HepG2 (cell line): ENCODE measurements around the gene PSEN2. TPM values are rescaled to one million over a fixed set of nuclear protein-coding genes. Genes with fewer than 3 reads are reported as not detected.

Experiments used
- ATAC-seq: fragments of 200-7000 bp; cut with Tn5 transposase; 3 replicates; pipeline ENCODE4 v1.9.1; 2020; ENCODE audit warnings: mild to moderate bottlenecking, moderate library complexity
- BruUV-seq: library from RNA; stranded (reverse); fragments of 400-500 nt; replicated peaks from 2 replicates; lab custom pipeline; 2021; lab: Mats Ljungman, UMichigan
- CTCF ChIA-PET: fragments of 300-600 bp; formaldehyde crosslinking; extraction: SDS; loops from one replicate; lab custom pipeline; 2021; ENCODE audit warnings: low total read pairs, inconsistent platforms, low intra/inter-chr PET ratio; lab: Yijun Ruan, JAX
- POLR2A ChIA-PET: fragments of 350-600 bp; sonication (Branson Sonifier 250); formaldehyde crosslinking; loops from one replicate; lab custom pipeline; 2020; ENCODE audit warnings: antibody characterized with exemption, inconsistent platforms; lab: Yijun Ruan, JAX
- DNase-seq: peaks from one replicate; pipeline ENCODE4 v3.0.0-alpha.2; 2015; ENCODE audit warnings: low spot score
- FAIRE-seq: peaks from 3 replicates; lab custom pipeline; 2011; peaks lifted over from hg19 to GRCh38; lab: Jason Lieb, UNC
- H2AFZ ChIP-seq: one replicate; pipeline ENCODE4 v1.6.1; 2011; ENCODE audit warnings: low read length, inconsistent platforms
- H3K27ac ChIP-seq: fragments of 300-600 bp; 3 replicates; pipeline ENCODE4 v1.8.0; 2011; ENCODE audit warnings: mixed run types, mild to moderate bottlenecking, mixed read lengths, low read length, inconsistent platforms; ENCODE audit not compliant: insufficient read depth; ENCODE audit errors: extremely low read length
- H3K27me3 ChIP-seq, 2 experiments: fragments of 200-600 bp in 1 of 2; 2 replicates in 1 of 2; 3 replicates in 1 of 2; pipeline versions ENCODE4 v1.6.0 to v1.8.0; 2011; ENCODE audit warnings: low read length in 2 of 2, mild to moderate bottlenecking in 2 of 2, moderate library complexity in 2 of 2, inconsistent platforms in 1 of 2; ENCODE audit not compliant: insufficient read depth in 2 of 2, control insufficient read depth in 1 of 2
- H3K36me3 ChIP-seq, 2 experiments: fragments of 200-600 bp in 1 of 2; replicated peaks in 1 of 2; 2 replicates in 1 of 2; 3 replicates in 1 of 2; pipeline versions ENCODE4 v1.5.1 to v1.8.0; 2011; ENCODE audit warnings: low read length in 2 of 2, inconsistent platforms in 1 of 2; ENCODE audit not compliant: insufficient read depth in 2 of 2, control insufficient read depth in 1 of 2
- H3K4me1 ChIP-seq: 2 replicates; pipeline ENCODE4 v1.5.1; 2012; ENCODE audit warnings: low read length, inconsistent platforms; ENCODE audit not compliant: insufficient read depth
- H3K4me2 ChIP-seq: 2 replicates; pipeline ENCODE4 v1.6.0; 2011; ENCODE audit warnings: low read depth, low read length, inconsistent platforms
- H3K4me3 ChIP-seq, 3 experiments: fragments of 200-600 bp in 1 of 3; sonication (generic), shearing (Covaris generic) in 1 of 3; replicated peaks in 1 of 3; 2 replicates each; pipeline ENCODE4 v1.5.1; 2011 to 2016; ENCODE audit warnings: low read length in 3 of 3, inconsistent platforms in 2 of 3, low read depth in 2 of 3, mild to moderate bottlenecking in 2 of 3, control low read depth in 1 of 3, mixed read lengths in 1 of 3; ENCODE audit not compliant: insufficient read depth in 1 of 3
- H3K79me2 ChIP-seq: one replicate; pipeline ENCODE4 v1.6.1; 2011; ENCODE audit warnings: low read length, inconsistent platforms; ENCODE audit not compliant: insufficient read depth
- H3K9ac ChIP-seq: 2 replicates; pipeline ENCODE4 v1.6.0; 2011; ENCODE audit warnings: mild to moderate bottlenecking, low read depth, low read length, inconsistent platforms; ENCODE audit not compliant: insufficient read depth
- H3K9me3 ChIP-seq: 2 replicates; pipeline ENCODE4 v1.5.1; 2012; ENCODE audit warnings: mild to moderate bottlenecking, low read length
- H4K20me1 ChIP-seq: 2 replicates; pipeline ENCODE4 v1.6.0; 2011; ENCODE audit warnings: inconsistent platforms, mild to moderate bottlenecking, low read length, moderate library complexity; ENCODE audit not compliant: insufficient read depth
- ATF1 ChIP-seq: IDR thresholded peaks from 2 replicates; pipeline ENCODE4 v1.6.1; 2016; ENCODE audit warnings: mild to moderate bottlenecking, control low read depth
- ATRX ChIP-seq: sonication (generic); formaldehyde crosslinking; IDR thresholded peaks from 2 replicates; pipeline ENCODE4 v1.4.0; 2020; ENCODE audit warnings: missing genetic modification reagents, borderline replicate concordance
- CSRNP1 ChIP-seq: sonication (generic); formaldehyde crosslinking; IDR thresholded peaks from 2 replicates; pipeline ENCODE4 v1.8.1; 2023; ENCODE audit warnings: mild to moderate bottlenecking, missing genetic modification reagents
- MAX ChIP-seq: IDR thresholded peaks from 2 replicates; pipeline ENCODE4 v1.6.1; 2012; ENCODE audit warnings: inconsistent platforms
- NFKB2 ChIP-seq: sonication (generic); formaldehyde crosslinking; IDR thresholded peaks from 2 replicates; pipeline ENCODE4 v1.4.0; 2020; ENCODE audit warnings: missing genetic modification reagents, borderline replicate concordance
- SNAPC5 ChIP-seq: sonication (generic); formaldehyde crosslinking; IDR thresholded peaks from 2 replicates; pipeline ENCODE4 v1.8.1; 2023; ENCODE audit warnings: mild to moderate bottlenecking, missing genetic modification reagents, borderline replicate concordance
- SRY ChIP-seq: sonication (generic); formaldehyde crosslinking; IDR thresholded peaks from 2 replicates; pipeline ENCODE4 v1.8.0; 2022; ENCODE audit warnings: mild to moderate bottlenecking, missing genetic modification reagents
- TBX3 ChIP-seq: fragments of 450-650 bp; IDR thresholded peaks from 2 replicates; pipeline ENCODE4 v1.6.1; 2017; ENCODE audit warnings: antibody characterized with exemption, mild to moderate bottlenecking, inconsistent platforms, borderline replicate concordance
- THAP9 ChIP-seq: sonication (generic); formaldehyde crosslinking; IDR thresholded peaks from 2 replicates; pipeline ENCODE4; 2020; ENCODE audit warnings: missing genetic modification reagents, mild to moderate bottlenecking, borderline replicate concordance
- UBTF ChIP-seq: sonication (generic); formaldehyde crosslinking; IDR thresholded peaks from 2 replicates; pipeline ENCODE4 v1.4.0; 2020; ENCODE audit warnings: mild to moderate bottlenecking, missing genetic modification reagents
- ZNF20 ChIP-seq: sonication (generic); formaldehyde crosslinking; IDR thresholded peaks from 2 replicates; pipeline ENCODE4 v1.4.0; 2020; ENCODE audit warnings: mild to moderate bottlenecking, moderate library complexity, missing genetic modification reagents
- ZNF251 ChIP-seq: sonication (generic); formaldehyde crosslinking; IDR thresholded peaks from 2 replicates; pipeline ENCODE4 v1.9.0; 2021; ENCODE audit warnings: mild to moderate bottlenecking, missing genetic modification reagents
- ZNF691 ChIP-seq: sonication (generic); formaldehyde crosslinking; IDR thresholded peaks from 2 replicates; pipeline ENCODE4 v1.4.0; 2020; ENCODE audit warnings: missing genetic modification reagents, low read depth, mild to moderate bottlenecking, borderline replicate concordance
- ZNF879 ChIP-seq: sonication (generic); formaldehyde crosslinking; IDR thresholded peaks from 2 replicates; pipeline ENCODE4 v1.8.1; 2023; ENCODE audit warnings: missing genetic modification reagents
- ZSCAN21 ChIP-seq: sonication (generic); formaldehyde crosslinking; IDR thresholded peaks from 2 replicates; pipeline ENCODE4 v1.8.0; 2022; ENCODE audit warnings: mild to moderate bottlenecking, missing genetic modification reagents, moderate library complexity, borderline replicate concordance
- WGBS: methylation state at CpG from one replicate; pipeline ENCODE4 v1.1.6; 2017; ENCODE audit warnings: low lambda C conversion rate; 5-methylcytosine and 5-hydroxymethylcytosine counted together
- in situ Hi-C: cut with HindIII; loops from 2 replicates; pipeline ENCODE4 v1.10.0; 2017; ENCODE audit warnings: low pct_unique_long_range_greater_than_20kb; ENCODE audit not compliant: extremely low pct_ligation_motif_present
- intact Hi-C: fragments of 100-400 bp; cut with micrococcal nuclease; formaldehyde crosslinking; loops from one replicate; pipeline ENCODE4 v1.10.0; 2022; ENCODE audit not compliant: unreplicated experiment
- polyA plus RNA-seq, 8 experiments: library from polyadenylated mRNA; depleted of rRNA in 3 of 8; stranded (reverse) in 7 of 8; unstranded in 1 of 8; fragments of >200 nt; fragmentation: Illumina TruSeq in 4 of 8; extraction: Trizol in 4 of 8; gene quantifications; 2 replicates each; pipeline versions ENCODE4 v1.2.1 to v1.2.3, GENCODE V29; 2011 to 2016; ENCODE audit warnings: low read depth in 4 of 8, missing spikeins in 1 of 8, mixed read lengths in 1 of 8; ENCODE audit not compliant: insufficient read depth in 1 of 8
- total RNA-seq, 5 experiments: library from RNA; depleted of rRNA; stranded (reverse); fragments of >200 nt; fragmentation: Illumina TruSeq; extraction: Trizol; gene quantifications; 2 replicates each; pipeline ENCODE4 v1.2.3, GENCODE V29; 2016; ENCODE audit warnings: low read depth in 1 of 5

PSEN2 gene
- total and polyA plus RNA-seq, 2 of the 13 experiments (the other 11 are each of a cell fraction or from before 2014, with no cell fraction given): 5.9 to 13.1 TPM

GRCh38 chr1:226919587-226919986 lies 49.2 kb downstream of the PSEN2 start:
- H4K20me1 ChIP-seq: no peaks in the 10 kb centered on the region
- H3K9ac ChIP-seq: no peak overlapping the region
- in situ Hi-C loops: loop anchor here (5.0 kb wide), 1 partner anchor 518 kb away; no protein-coding TSS in a partner anchor
- no peaks in the 10 kb centered on the region for H3K9me3 ChIP-seq
- no TSS peak for BruUV-seq
- POLR2A ChIA-PET: interaction anchor here (1.2 to 5.5 kb wide), 2 partner anchors 9 to 20 kb away, joined by 3 to 35 read pairs; partner anchors contain the start of gene COQ8A
- H3K79me2 ChIP-seq: no peaks in the 10 kb centered on the region
- TF ChIP-seq UBTF: no peak
- TF ChIP-seq TBX3: no peak
- no peak for TF ChIP-seq ATRX (CRISPR knock-in tag)
- TF ChIP-seq ZNF20: no peak
- TF ChIP-seq THAP9 (CRISPR knock-in tag): no peak
- no peak for TF ChIP-seq NFKB2 (CRISPR knock-in tag)
- TF ChIP-seq CSRNP1 (CRISPR knock-in tag): no peak
- TF ChIP-seq ZNF691 (CRISPR knock-in tag): no peak
- no peak for TF ChIP-seq SRY (CRISPR knock-in tag)
- no peak for TF ChIP-seq ZNF879 (CRISPR knock-in tag)
- TF ChIP-seq SNAPC5 (CRISPR knock-in tag): no peak
- no peak for TF ChIP-seq MAX
- no peak for TF ChIP-seq ZSCAN21 (CRISPR knock-in tag)
- TF ChIP-seq ZNF251 (CRISPR knock-in tag): no peak
- no peak for TF ChIP-seq ATF1 (CRISPR knock-in tag)
- TF ChIP-seq, all 625 proteins: peak for 0
- intact Hi-C loops: no loop called here
- Histone ChIP-seq H3K36me3 (no peaks in the 10 kb centered on the region), H3K4me1 (peaks cover 30% of the 10 kb centered on the region), H3K27me3 (no peaks in the 10 kb centered on the region), H3K4me3 (no peak overlapping the region), H2AFZ (no peak overlapping the region), H3K27ac (peak overlapping the region; percentile 64), H3K4me2 (no peak overlapping the region)
- DNase-seq: no peak
- FAIRE-seq: no peak
- 96% methylated on average over 4 of the region's 5 CpGs for WGBS
- CTCF ChIA-PET: no interaction called here
- ATAC-seq: no peak
